Karpas-422 (cell line): ENCODE results near the gene FBL. TPM values are rescaled to one million over a fixed set of nuclear protein-coding genes. Genes with fewer than 3 reads are reported as not detected.
"Not testable (repeated sequence)": the region's sequence is repeated elsewhere in the genome, so short reads cannot be mapped to it uniquely, and the experiment has no call there.

Experiments used
- DNase-seq: peaks from one replicate; pipeline ENCODE4 v3.0.0-alpha.2; 2015
- H2AFZ ChIP-seq: fragments of 200-600 bp; sonication (generic); 2 replicates; pipeline ENCODE4 v1.6.1; 2014; ENCODE audit warnings: antibody characterized with exemption, low read length, mixed read lengths
- H3K27ac ChIP-seq: fragments of 200-600 bp; sonication (generic); 2 replicates; pipeline ENCODE4 v1.5.1; 2014; ENCODE audit warnings: mild to moderate bottlenecking, low read length, moderate library complexity
- H3K27me3 ChIP-seq: fragments of 200-600 bp; sonication (generic); 2 replicates; pipeline ENCODE4 v1.6.1; 2014; ENCODE audit warnings: low read length, mixed read lengths
- H3K36me3 ChIP-seq: fragments of 200-600 bp; sonication (generic); 2 replicates; pipeline ENCODE4 v1.6.1; 2014; ENCODE audit warnings: low read length, mixed read lengths; ENCODE audit not compliant: insufficient read depth
- H3K4me1 ChIP-seq: fragments of 200-600 bp; sonication (generic); 2 replicates; pipeline ENCODE4 v1.6.1; 2014; ENCODE audit warnings: mild to moderate bottlenecking, low read length, mixed read lengths
- H3K4me2 ChIP-seq: fragments of 200-600 bp; sonication (generic); 2 replicates; pipeline ENCODE4 v1.6.1; 2014; ENCODE audit warnings: low read length, low read depth, mild to moderate bottlenecking; ENCODE audit not compliant: poor library complexity, severe bottlenecking
- H3K4me3 ChIP-seq: fragments of 200-600 bp; sonication (generic); 2 replicates; pipeline ENCODE4 v1.5.1; 2014; ENCODE audit warnings: mild to moderate bottlenecking, antibody characterized with exemption, low read length, mixed read lengths
- H3K79me2 ChIP-seq: fragments of 200-600 bp; sonication (generic); 2 replicates; pipeline ENCODE4 v1.6.1; 2014; ENCODE audit warnings: mild to moderate bottlenecking, low read length, mixed read lengths
- H3K9ac ChIP-seq: fragments of 200-600 bp; sonication (generic); 2 replicates; pipeline ENCODE4 v1.6.0; 2014; ENCODE audit warnings: low read length
- H3K9me2 ChIP-seq: fragments of 200-600 bp; sonication (generic), shearing (Covaris generic); replicated peaks from 2 replicates; pipeline ENCODE4 v1.6.0; 2014; ENCODE audit warnings: mild to moderate bottlenecking, low read length, moderate library complexity; ENCODE audit not compliant: insufficient read depth
- H3K9me3 ChIP-seq: fragments of 300-700, 200-600 bp; sonication (generic); 2 replicates; pipeline ENCODE4 v1.6.1; 2014; ENCODE audit warnings: low read length, mixed read lengths
- H4K20me1 ChIP-seq: fragments of 200-600 bp; sonication (generic); 2 replicates; pipeline ENCODE4 v1.6.1; 2014; ENCODE audit warnings: mild to moderate bottlenecking, antibody characterized with exemption, low read length, low read depth; ENCODE audit not compliant: insufficient read depth
- total RNA-seq: library from RNA; depleted of rRNA; stranded (reverse); fragments of >200 nt; shearing (Covaris generic); gene quantifications from 2 replicates; pipeline ENCODE4 v1.2.3, GENCODE V29; 2014; ENCODE audit warnings: low replicate concordance

Gene FBL
- total RNA-seq, 1 experiment from 2014 or later: 384 TPM

- H3K79me2 ChIP-seq, H3K27me3 ChIP-seq, H3K36me3 ChIP-seq, H3K4me3 ChIP-seq, H3K27ac ChIP-seq, H3K4me1 ChIP-seq, H4K20me1 ChIP-seq, H3K9ac ChIP-seq, H3K9me2 ChIP-seq, H2AFZ ChIP-seq, H3K9me3 ChIP-seq, DNase-seq, H3K4me2 ChIP-seq: not testable (repeated sequence)
Observed at GRCh38 chr19:39878866-39879265, 32.7 kb upstream of the FBL start.

DNA sequence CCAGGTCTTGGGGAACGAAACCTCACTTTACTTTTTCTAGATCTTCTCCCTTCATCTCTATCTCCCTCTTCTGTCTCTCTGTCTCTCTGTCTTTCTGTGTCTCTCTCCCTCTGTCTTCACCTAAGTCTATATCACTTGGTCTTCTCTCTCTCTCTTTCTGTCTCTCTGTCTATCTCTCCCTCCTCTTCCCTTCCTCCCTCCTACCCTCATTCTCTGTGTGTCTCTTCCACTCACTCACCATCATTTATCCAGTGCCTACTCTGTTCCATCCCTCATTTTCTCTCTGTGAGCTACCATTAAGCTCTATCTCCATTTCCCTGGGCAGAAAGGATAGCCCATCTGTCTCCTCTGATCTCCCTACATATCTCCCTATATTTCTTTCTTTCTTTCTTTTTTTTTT, 32.2 kb upstream of the FBL start:
- no peaks in the 10 kb centered on the region for H3K79me2 ChIP-seq
- no peaks in the 10 kb centered on the region for H3K9me3 ChIP-seq
- H3K27me3 ChIP-seq: no peaks in the 10 kb centered on the region
- no peak overlapping the region for H3K9ac ChIP-seq
- no peak overlapping the region for H3K4me3 ChIP-seq
- H3K36me3 ChIP-seq: no peaks in the 10 kb centered on the region
- H4K20me1 ChIP-seq: no peaks in the 10 kb centered on the region
- H3K9me2 ChIP-seq: no peaks in the 10 kb centered on the region
- H3K4me2 ChIP-seq: no peak overlapping the region
- no peaks in the 10 kb centered on the region; the same call in 1 of the 2 replicates for H3K4me1 ChIP-seq
- no peak overlapping the region for H3K27ac ChIP-seq
- no peak overlapping the region for H2AFZ ChIP-seq
- no peak for DNase-seq

DNA sequence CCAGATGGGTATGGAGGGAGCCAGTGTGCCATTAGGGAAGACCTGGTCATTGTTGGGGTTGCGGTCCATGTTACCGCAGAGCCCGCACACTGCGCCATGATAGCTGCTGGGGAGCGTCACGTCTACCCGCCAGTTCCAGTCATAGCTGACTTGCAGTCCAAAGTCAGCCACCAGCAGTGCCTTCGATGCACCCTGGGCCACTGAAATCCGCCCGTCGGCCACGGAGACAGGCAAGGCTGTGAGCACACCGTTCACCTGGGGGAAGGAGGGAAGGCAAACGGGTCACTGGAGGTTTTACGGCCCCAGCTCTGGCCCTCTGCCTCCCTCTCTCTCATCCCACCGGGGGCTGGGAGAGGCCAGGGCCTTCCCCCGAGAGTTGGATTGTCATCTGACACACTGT, 31.8 kb upstream of the FBL start:
- not testable (repeated sequence) for H2AFZ ChIP-seq, H4K20me1 ChIP-seq, DNase-seq

DNA sequence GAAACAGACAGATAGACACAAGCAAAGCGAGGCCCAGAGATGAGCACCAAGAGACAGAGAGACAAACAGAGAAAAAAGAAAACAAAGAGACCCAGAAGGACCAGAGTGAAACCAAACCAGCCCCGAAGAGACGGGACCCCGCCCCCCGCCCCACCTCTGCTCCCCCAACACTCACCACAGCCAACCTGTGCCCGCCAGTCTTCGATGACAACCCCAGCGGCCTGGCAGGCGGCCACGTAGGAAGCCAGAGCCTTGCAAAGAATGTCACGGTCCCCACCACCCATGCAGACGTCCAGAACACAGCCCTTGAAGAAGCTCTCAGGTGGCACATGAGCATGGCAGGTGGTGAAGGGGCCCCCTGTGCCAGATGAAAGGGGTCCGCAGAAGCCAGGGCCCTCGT, 31.3 kb upstream of the FBL start:
- H3K27ac ChIP-seq, H3K36me3 ChIP-seq, H3K4me1 ChIP-seq, H3K4me2 ChIP-seq, H3K9me2 ChIP-seq, H3K9ac ChIP-seq, H3K27me3 ChIP-seq, H3K4me3 ChIP-seq, H3K79me2 ChIP-seq, H2AFZ ChIP-seq, H3K9me3 ChIP-seq, DNase-seq, H4K20me1 ChIP-seq: not testable (repeated sequence)

More for the DNA sequence above, 31.8 kb upstream of the FBL start:
- H3K9me3 ChIP-seq, H3K4me3 ChIP-seq, H3K79me2 ChIP-seq, H3K4me1 ChIP-seq, H3K36me3 ChIP-seq, H3K9me2 ChIP-seq, H3K27ac ChIP-seq, H3K27me3 ChIP-seq, H3K4me2 ChIP-seq, H3K9ac ChIP-seq: not testable (repeated sequence)

DNA sequence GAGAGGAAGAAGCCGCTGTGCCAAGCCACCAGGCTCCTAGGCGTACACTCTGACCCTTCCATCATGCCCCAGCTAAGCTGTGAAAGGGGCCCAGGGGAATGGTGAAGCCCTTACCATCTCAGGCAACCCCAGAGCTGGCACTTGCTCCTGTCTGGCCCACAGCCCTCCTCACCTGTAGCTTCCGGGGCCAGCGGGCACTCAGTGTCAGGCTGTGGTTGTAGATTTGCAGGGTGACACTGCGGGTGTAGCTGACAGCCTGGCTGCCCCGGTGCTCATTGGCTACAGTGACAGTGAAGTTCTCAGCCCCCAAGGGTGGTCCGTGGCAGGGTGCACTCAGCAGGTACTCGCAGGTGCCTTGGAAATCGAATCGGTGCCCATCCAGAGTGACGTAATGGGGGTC, 30.3 kb upstream of the FBL start:
- not testable (repeated sequence) for H3K9me2 ChIP-seq, H3K4me1 ChIP-seq, H3K4me3 ChIP-seq, H3K9ac ChIP-seq, H3K79me2 ChIP-seq, H2AFZ ChIP-seq, H3K36me3 ChIP-seq, DNase-seq, H3K27ac ChIP-seq, H3K4me2 ChIP-seq, H3K9me3 ChIP-seq, H4K20me1 ChIP-seq, H3K27me3 ChIP-seq

GRCh38 chr19:39875401-39875864, 29.3 kb upstream of the FBL start:
- H3K9ac ChIP-seq, DNase-seq, H3K36me3 ChIP-seq, H3K9me3 ChIP-seq, H3K27me3 ChIP-seq, H3K79me2 ChIP-seq, H3K4me1 ChIP-seq, H3K4me3 ChIP-seq, H2AFZ ChIP-seq, H3K4me2 ChIP-seq, H4K20me1 ChIP-seq, H3K27ac ChIP-seq, H3K9me2 ChIP-seq: not testable (repeated sequence)

DNA sequence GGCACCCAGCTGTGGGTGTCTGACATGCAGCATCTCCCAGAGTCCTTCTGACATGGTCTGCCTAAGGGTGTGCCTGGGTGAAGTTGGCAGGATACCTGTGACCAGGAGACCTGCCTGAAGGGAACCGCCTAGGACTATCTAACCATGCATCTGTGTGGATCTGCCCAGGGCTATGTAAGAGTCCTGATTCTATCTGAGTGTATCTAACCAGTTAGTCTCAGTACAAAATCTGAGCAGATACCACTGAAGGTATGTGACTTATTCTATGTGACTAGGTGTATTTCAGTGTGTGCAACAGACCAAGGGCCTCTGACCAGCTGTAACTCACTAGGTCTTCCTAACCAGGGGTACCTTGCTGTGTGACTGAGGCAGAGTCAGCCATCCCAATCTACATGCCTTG, 28.2 kb upstream of the FBL start:
- Histone ChIP-seq H3K79me2 (no peaks in the 10 kb centered on the region), H3K36me3 (no peaks in the 10 kb centered on the region), H4K20me1 (no peaks in the 10 kb centered on the region), H3K27me3 (no peaks in the 10 kb centered on the region), H3K4me2 (no peak overlapping the region), H3K4me1 (no peaks in the 10 kb centered on the region), H3K9me2 (no peaks in the 10 kb centered on the region), H3K9me3 (no peaks in the 10 kb centered on the region), H3K4me3 (no peak overlapping the region), H3K27ac (no peak overlapping the region), H2AFZ (no peak overlapping the region), H3K9ac (no peak overlapping the region)
- DNase-seq: no peak

GRCh38 chr19:39873385-39873784, 27.2 kb upstream of the FBL start:
- no peaks in the 10 kb centered on the region for H4K20me1 ChIP-seq
- H3K36me3 ChIP-seq: no peaks in the 10 kb centered on the region
- no peak overlapping the region for H2AFZ ChIP-seq
- no peaks in the 10 kb centered on the region for H3K9me2 ChIP-seq
- no peaks in the 10 kb centered on the region for H3K79me2 ChIP-seq
- no peaks in the 10 kb centered on the region for H3K9me3 ChIP-seq
- no peaks in the 10 kb centered on the region for H3K4me1 ChIP-seq
- no peak overlapping the region for H3K4me3 ChIP-seq
- no peak overlapping the region for H3K27ac ChIP-seq
- no peak overlapping the region for H3K9ac ChIP-seq
- H3K27me3 ChIP-seq: no peaks in the 10 kb centered on the region
- no peak overlapping the region for H3K4me2 ChIP-seq
- DNase-seq: no peak
